Measurements from ENCODE around the gene SIGLEC6.

Gene SIGLEC6

DNA sequence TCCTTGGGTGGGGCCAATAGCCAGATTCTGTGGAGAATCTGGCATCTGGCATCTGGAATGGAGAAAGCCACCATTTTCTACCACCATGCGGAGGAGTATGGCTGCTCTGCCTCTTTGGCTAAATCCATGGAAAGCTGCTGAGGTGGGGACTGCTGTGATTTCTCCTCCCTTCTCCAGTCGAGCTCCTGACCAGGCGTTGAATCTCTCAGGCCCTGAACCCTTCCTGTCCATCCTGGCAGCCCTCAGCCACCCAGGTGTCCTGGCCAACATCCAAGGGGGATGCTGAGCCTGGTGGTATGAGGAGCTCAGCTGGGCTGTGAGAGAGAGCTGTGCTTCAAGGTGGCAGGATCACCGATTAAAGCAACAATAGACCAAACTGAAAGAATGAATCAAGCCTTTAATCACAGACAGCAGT is 17.4 kb upstream of the SIGLEC6 start:
- DNase-seq (ENCODE audit: low spot score): no peak

GRCh38 chr19:51548213-51548651 is 16.8 kb upstream of the SIGLEC6 start:
- DNase-seq (ENCODE audit: low spot score): no peak

GRCh38 chr19:51547397-51548212 is 16.1 kb upstream of the SIGLEC6 start:
- DNase-seq (ENCODE audit: low spot score): no peak

DNA sequence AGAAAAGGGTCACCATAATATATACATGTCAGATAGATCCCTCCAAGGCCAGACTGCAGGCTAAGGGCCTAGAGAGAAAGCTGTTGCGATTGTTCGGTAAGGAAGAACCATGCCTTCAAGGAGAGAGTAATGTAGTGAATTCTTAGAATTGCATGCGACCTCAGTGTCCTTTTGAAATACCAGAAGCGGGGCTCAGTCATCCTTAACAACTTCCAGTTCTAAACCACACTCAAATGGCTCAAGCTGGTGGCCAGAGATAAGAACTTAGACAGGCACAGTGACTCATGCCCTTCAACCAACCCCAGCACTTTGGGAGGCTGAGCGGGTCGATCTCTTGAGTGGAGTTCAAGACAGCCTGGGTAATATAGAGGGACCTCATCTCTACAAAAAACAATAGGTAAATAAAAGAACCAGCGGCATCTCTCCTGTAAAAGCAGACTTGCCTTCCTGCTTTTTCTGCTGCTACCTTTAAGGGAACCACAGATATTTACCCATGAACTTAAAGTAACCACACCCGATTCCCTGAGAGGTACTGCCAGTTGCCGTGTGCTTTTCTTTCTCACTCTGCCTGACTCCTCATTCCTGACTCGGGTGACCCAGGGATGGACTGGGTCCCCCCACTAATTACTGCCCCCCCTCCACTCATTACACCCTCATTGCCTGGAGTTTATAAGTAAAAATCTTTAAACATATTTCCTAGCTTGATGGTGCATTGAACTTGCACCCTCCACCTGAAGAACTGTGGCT is 15.4 kb upstream of the SIGLEC6 start:
- DNase-seq (ENCODE audit: low spot score): no peak

DNA sequence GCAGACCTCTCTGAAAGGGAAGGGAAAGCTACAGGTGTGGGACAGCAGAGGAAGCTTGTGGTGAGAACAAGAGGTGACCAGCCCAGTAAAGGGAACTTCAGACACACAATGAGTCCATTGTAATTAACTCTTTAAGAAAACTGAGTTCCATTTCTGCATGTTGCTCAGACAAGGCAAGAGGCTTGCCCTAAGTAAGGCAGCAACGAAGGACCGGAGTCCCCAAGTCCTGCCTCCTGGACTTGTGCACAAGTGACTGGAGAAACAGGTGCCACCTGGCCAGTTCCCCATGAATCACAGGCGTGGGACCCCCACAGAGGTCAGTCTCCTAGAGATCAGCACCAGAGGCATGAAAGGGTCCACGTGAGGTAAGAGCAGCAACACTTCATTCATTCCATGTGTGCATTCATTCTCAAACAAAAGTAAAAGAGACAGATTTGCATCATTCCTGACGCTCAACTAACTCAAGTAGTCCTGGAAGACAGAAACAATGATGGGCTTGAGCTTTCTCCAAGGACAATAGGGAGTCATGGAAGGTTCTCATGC is 14.7 kb upstream of the SIGLEC6 start:
- DNase-seq (ENCODE audit: low spot score): no peak

- no peak for DNase-seq (ENCODE audit: low spot score)
Measured at GRCh38 chr19:51544038-51544437, 12.6 kb upstream of the SIGLEC6 start.

- no peak for DNase-seq (ENCODE audit: low spot score)
Measured at GRCh38 chr19:51542699-51543098, 11.2 kb upstream of the SIGLEC6 start.

DNA sequence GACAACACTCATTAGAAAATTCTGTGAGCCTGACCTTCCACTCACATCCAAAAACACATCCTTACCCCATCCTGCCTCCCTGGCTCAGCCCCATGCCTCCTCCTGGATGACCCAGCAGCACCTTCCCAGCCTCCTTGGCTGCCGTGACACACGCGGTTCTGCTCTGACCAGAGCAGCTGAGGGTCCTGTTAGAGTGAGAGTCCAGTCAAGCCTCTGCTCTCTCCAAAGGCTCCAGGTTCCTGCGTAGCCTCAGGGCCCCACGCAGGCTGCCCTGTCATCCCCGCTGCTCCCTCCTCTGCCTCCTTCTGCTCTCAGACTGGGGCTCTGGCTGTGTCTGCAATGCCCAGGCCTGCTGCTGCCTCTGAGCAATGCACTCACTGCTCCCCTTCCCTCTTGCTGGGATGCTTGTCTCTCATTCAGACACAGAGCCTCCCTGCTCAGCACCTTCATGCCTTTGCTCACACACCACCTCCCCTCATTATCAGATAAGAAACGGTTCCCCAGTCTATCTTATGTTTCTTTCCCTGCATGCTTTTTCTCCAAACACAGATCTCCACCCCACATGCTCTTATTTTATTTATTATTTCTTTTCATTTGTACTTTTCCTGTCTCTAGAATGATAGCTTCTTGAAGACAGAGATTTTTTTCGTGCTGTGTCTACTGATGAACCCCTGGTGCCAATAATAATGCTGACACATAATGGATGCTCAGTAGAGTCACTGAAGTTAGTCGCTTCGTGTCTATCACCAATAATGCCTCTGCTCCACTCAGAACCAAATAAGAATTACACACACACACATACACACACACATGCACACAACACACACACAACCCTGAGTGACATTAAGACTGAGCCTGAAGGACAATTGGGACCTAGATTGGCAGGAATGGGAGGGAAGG is 10.2 kb upstream of the SIGLEC6 start:
- DNase-seq (ENCODE audit: low spot score): no peak

- DNase-seq (ENCODE audit: low spot score): no peak
Measured at GRCh38 chr19:51539821-51540366, 8.4 kb upstream of the SIGLEC6 start.

GRCh38 chr19:51535535-51535934 is 4.1 kb upstream of the SIGLEC6 start:
- DNase-seq (ENCODE audit: low spot score): no peak

DNA sequence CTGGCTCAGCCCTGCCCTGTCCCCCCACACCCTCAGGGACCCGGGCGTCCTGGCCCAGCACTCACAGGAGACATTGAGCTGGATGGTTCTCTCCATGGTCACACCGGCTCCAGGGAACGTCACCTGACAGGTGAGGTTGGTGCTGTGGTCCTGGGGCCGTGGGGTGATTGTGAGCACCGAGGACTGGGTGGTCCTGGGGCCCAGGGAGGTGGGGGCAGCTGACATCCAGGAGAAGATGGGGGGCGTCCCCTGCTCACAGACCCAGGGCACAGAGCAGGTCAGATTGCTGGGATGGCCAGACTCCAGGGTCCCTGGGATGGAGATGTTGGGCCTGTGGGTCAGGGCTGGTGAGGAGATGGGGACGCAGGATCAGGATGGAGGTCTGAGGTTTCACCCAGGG is 854 bp downstream of the SIGLEC6 start:
- DNase-seq (ENCODE audit: low spot score): no peak

DNA sequence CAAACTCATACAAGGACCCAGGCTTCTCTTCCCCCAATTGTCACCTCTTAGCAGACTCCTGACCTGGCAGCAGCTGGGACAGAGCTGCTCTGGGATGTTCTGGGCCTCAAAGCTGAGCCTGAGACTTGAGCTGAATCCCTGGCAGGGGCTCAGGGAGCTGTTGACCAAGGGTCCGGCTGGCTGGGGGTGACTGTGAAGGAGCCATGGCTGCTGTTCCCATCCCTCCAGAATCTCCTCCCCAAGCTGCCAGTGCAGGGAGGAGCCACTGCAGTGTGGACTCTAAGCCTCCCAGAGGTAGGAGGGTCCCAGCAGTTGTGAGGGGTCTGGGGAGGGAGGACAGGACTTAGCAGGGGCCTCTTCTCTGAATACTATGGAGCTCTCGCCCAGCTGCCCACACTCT is 2.2 kb downstream of the SIGLEC6 start:
- no peak for DNase-seq (ENCODE audit: low spot score)

- no peak for DNase-seq (ENCODE audit: low spot score)
Measured at GRCh38 chr19:51525651-51526050, 5.8 kb downstream of the SIGLEC6 start.

GRCh38 chr19:51524666-51525264 is 6.7 kb downstream of the SIGLEC6 start:
- DNase-seq (ENCODE audit: low spot score): no peak

- no peak for DNase-seq (ENCODE audit: low spot score)
Measured at GRCh38 chr19:51521781-51522180, 9.7 kb downstream of the SIGLEC6 start.

GRCh38 chr19:51521357-51521756 is 10.1 kb downstream of the SIGLEC6 start:
- no peak for DNase-seq (ENCODE audit: low spot score)

DNA sequence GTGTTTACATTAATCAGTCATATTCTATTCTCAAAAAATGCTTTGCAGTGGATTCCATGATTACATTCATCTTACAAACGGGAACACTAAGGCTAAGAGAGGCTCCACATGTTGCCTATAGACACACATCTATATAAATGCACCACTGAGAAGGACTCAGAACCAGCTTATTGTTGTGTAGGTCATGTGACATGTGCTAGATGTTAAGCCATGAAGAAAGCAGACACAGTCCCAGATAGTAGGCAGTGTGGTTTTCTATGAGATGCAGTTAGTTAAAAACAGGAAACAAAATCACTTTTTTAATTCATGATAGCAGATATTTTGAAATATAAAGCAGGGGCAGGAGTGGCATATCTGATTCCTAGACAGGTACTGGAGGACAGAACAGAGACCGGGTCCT is 10.7 kb downstream of the SIGLEC6 start:
- no peak for DNase-seq (ENCODE audit: low spot score)

- peak; percentile 54 for DNase-seq (ENCODE audit: low spot score)
Measured at GRCh38 chr19:51514866-51515481, 16.5 kb downstream of the SIGLEC6 start.

GRCh38 chr19:51513968-51514367 is 17.5 kb downstream of the SIGLEC6 start:
- DNase-seq (ENCODE audit: low spot score): no peak

DNA sequence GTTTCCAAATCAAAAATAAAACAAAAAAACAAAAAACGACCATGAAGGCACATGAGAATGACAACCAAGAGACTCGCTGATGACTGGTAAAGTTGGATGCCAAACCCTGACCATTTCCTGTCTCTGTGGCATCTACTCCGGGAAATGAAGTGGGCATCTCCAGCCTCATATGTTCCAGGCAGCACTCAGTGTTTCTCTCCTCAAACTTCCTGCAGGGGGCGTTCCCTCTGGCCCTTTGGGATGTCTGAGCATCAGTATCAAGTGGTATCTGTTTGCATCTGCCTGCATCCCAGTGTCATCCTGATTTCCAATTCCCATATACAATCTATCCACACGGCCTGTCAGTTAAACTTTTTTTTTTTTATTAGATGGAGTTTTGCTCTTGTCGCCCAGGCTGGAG is 20.1 kb downstream of the SIGLEC6 start:
- peak; percentile 1 for DNase-seq (ENCODE audit: low spot score)
